GM19438 (cell line): ENCODE data around the gene GPC1.
"Not testable (repeated sequence)": the region's sequence is repeated elsewhere in the genome, so short reads cannot be mapped to it uniquely, and the experiment has no call there.

Experiments
- ATAC-seq: cut with Tn5 transposase; IDR thresholded peaks from one replicate; pipeline ENCODE4 v1.9.1; 2021; ENCODE audit warnings: low read depth; ENCODE audit not compliant: unreplicated experiment

GPC1 gene

GRCh38 chr2:240482141-240482540, 46.7 kb downstream of the GPC1 start:
- ATAC-seq: no peak

GRCh38 chr2:240491483-240491882, 56.0 kb downstream of the GPC1 start:
- ATAC-seq: no peak

GRCh38 chr2:240494194-240494793, 58.8 kb downstream of the GPC1 start:
- ATAC-seq: no peak

GRCh38 chr2:240494942-240495341, 59.5 kb downstream of the GPC1 start:
- not testable (repeated sequence) for ATAC-seq

DNA sequence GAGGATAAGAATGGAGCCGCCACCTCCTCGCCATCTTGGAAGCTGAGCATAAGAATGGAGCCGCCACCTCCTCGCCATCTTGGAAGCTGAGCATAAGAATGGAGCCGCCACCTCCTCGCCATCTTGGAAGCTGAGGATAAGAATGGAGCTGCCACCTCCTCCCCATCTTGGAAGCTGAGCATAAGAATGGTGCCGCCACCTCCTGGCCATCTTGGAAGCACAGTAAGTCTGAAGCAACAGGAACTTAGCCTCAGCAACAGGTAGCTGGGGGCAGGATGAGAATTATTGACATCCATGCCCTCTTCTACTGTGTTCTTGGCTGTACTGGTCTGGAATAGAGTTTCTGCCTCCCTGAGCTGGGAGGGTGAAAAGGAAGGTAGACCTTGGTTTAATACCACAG, 61.6 kb downstream of the GPC1 start:
- ATAC-seq: not testable (repeated sequence)

- no peak for ATAC-seq
Observed at GRCh38 chr2:240498171-240498957, 62.9 kb downstream of the GPC1 start.

GRCh38 chr2:240498958-240499260, 63.4 kb downstream of the GPC1 start:
- ATAC-seq: no peak

DNA sequence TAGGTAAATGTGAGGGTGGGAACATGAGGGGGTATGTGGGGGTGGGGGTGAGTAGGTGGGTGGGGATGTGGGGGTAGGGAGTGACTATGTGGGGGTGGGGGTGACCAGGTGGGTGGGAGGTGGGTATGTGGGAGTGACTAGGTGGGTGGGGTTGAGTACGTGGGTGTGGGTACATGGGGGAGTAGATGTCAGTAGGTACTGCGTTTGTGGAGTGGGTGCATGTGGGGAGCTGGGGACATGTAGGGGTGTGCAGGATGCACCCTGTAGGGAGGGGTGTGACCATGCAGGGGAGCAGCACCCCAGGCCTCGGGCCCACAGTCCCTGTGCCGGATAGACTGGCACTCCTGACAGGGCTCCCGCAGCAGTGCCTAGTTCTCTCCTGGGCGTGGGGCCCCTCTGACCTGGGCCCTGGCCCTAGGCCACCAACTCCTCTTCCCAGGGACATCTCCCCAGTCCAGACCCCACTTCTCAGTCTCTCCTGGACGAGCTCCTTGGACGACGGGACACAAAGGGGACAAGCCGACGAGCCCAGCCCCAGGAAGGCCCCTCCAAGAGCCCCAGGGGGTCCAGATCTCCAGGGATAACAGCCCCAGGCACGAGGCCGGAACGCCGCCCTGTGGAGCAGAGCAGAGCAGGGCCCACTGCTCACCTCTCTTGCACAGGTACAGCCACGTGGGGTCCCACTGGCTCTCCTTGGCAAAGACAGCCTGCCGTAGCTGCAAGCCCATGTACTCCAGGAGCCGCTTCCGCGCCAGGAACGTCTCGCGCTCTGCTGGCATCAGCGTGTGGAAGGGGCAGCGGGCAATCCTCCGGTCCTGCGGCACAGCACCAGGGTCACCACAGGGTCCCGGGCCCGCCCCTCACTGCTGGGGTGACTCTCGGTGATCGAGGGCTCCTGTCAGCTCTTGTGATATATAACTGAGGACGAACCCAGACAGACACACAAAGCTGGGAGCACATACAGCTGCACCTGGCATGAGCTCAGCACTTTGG, 64.1 kb downstream of the GPC1 start:
- no peak for ATAC-seq

- ATAC-seq: no peak
Observed at GRCh38 chr2:240500561-240501423, 65.3 kb downstream of the GPC1 start.

- ATAC-seq: no peak
Observed at GRCh38 chr2:240501531-240501991, 66.1 kb downstream of the GPC1 start.

DNA sequence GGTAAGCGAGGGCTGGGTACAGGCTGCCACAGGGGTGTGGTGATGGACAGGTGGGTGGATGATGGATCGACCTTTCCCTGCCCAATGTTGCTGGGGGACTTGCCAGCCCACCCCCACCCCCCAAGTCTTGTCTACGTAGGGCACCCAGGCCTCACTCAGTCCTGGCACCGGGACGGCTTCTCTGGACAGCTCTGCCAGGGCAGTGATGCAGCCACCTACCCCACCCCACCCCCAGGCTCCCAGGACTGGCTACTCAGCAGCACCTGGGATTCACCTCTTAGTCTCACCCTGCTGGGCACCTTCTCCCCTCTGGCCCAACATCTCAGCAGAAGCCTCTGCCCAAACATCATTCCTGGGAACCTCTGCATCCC, 66.6 kb downstream of the GPC1 start:
- ATAC-seq: no peak

GRCh38 chr2:240502430-240503121, 67.1 kb downstream of the GPC1 start:
- no peak for ATAC-seq

DNA sequence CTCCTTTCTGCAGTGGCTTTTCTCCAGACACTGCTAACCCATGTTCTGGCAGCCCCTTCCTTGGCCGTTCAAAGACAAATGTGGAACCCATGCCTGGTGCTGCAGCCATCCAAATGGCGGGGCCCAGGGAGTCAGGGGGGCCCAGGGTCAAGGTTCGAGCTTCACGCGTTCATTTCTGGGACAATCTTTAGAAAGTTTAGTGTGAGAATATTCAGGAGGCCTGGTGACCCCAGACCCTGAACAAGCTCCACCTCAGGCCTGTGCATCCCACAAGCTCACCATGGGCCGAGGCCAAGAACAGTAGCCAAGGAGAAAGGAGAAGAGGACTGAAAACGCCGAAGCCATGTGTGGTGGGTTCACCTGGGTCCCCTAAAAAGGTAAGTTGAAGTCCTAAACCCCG, 67.9 kb downstream of the GPC1 start:
- no peak for ATAC-seq

- no peak for ATAC-seq
Observed at GRCh38 chr2:240503848-240504247, 68.4 kb downstream of the GPC1 start.

DNA sequence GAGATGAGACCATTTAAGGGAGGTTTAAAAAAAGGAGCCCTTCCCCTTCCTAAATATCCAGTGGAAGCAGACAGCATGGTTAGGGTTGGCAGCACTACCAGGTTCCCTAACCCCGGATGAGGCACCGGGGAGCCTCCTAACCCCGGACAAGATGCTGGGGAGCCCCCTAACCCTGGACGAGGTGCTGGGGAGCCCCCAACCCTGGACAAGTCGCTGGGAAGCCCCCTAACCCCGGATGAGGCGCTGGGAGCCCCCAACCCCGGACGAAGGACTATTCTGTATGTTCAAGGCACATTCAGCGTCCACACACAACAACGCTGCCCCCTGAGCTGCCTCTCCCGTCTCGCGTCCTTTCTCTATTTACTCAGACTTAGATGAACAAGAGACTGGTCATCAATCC, 70.4 kb downstream of the GPC1 start:
- ATAC-seq: no peak

DNA sequence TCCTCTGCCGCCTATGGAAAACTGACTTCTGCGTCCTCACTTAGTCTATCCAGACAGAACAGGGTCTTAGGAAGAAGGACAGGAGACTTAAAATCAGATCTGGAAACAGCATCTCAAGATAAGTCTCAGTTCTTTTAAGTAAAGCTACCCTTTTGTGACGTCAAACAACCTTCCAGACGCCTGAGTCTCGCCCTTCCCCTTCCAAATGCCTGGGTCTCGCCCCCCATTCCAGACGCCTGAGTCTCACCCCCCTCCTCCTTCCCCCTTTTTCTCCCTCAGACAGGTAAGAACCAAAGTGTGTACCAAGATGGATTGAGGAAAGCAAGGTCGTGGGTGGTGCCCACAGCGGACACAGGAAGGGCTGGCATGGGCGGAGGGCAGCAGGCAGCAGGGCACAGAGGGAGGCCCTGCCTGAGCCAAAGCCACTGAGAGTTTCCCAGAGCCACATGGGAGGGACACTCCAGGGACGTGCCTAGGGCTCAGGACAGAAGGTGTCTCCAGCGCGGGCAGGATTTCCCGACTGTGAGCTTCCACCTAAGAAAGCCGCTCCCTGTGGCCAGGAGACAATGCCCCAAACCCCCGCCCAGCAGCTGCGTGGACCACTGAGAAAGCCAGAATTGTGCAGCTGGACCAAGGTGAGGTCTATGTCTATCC, 71.1 kb downstream of the GPC1 start:
- ATAC-seq: no peak

DNA sequence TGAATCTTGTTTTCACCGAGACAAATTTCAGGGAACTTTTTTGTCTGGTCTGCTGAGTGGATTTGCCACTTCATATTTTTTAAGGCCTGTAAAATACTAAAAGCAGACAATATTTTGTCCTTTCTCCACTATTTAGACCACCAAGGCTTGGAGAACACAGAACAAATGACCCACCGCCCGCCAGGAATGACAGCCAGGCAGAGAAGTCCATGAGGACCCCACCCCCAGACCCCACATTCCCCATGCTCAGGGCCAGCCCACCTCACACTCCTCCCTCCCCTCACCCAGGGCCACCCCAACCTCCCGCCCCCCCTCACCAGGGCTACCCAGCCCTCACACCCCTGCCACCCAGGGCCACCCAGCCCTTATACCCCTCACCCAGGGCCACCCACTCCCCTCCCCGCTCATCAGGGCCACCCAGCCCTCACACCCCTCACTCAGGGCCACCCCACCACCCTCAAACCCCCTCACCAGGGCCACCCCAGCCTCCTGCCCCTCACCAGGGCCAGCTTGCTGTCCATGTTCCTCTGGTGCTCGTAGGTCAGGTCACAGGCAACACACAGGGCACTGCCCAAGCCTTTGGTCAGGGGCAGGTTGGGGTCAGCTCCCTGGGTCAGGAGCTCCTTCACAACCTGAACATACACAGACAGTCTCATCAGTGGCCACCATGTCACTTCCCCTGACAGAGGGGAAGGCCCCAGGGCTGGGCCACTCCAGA, 71.8 kb downstream of the GPC1 start:
- ATAC-seq: no peak

GRCh38 chr2:240507778-240508251, 72.4 kb downstream of the GPC1 start:
- no peak for ATAC-seq
